NB4 (cell line): ENCODE results near the gene RBM26.
"Not testable (repeated sequence)": the region's sequence is repeated elsewhere in the genome, so short reads cannot be mapped to it uniquely, and the experiment has no call there.

ENCODE experiments used
- CTCF ChIP-seq: IDR thresholded peaks from one replicate; pipeline ENCODE4 v1.5.1; 2012; ENCODE audit warnings: low read depth, low read length
- MYC ChIP-seq: IDR thresholded peaks from 2 replicates; pipeline ENCODE4 v1.6.1; 2011; ENCODE audit warnings: low read depth, low read length
- POLR2A ChIP-seq: IDR thresholded peaks from 2 replicates; pipeline ENCODE4 v1.6.1; 2011; ENCODE audit warnings: mild to moderate bottlenecking; ENCODE audit not compliant: insufficient read length; ENCODE audit errors: extremely low read depth
- TF ChIP-seq, protein P1 (sequence below): IDR thresholded peaks from 2 replicates; pipeline ENCODE4 v1.6.1; 2011; ENCODE audit warnings: low read depth, low read length

- TF ChIP-seq CTCF, MYC, POLR2A: not testable (repeated sequence)
- TF ChIP-seq, protein P1, sequence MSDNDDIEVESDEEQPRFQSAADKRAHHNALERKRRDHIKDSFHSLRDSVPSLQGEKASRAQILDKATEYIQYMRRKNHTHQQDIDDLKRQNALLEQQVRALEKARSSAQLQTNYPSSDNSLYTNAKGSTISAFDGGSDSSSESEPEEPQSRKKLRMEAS = not testable (repeated sequence)
Observed at GRCh38 chr13:79349608-79350007, 56.4 kb downstream of the RBM26 start.
